Femur (tissue), 1 donor: ENCODE data around the gene RGMB.

Experiments
- DNase-seq: peaks from one replicate; pipeline ENCODE4 v3.0.0-alpha.2; 2017

RGMB gene

GRCh38 chr5:98786191-98786853, 12.9 kb downstream of the RGMB start:
- DNase-seq, result no peak

GRCh38 chr5:98787131-98787719, 13.8 kb downstream of the RGMB start:
- DNase-seq, result no peak

- DNase-seq, result no peak
Measured at GRCh38 chr5:98789029-98789428, 15.6 kb downstream of the RGMB start.

GRCh38 chr5:98791001-98791519, 17.6 kb downstream of the RGMB start:
- DNase-seq, result peak; percentile 30

GRCh38 chr5:98791898-98792580, 18.6 kb downstream of the RGMB start:
- DNase-seq, result no peak

- DNase-seq, result no peak
Measured at GRCh38 chr5:98793223-98793622, 19.8 kb downstream of the RGMB start.

GRCh38 chr5:98794001-98794400, 20.5 kb downstream of the RGMB start:
- DNase-seq, result no peak

- no peak for DNase-seq
Measured at GRCh38 chr5:98794414-98795080, 21.1 kb downstream of the RGMB start.

GRCh38 chr5:98795243-98795642, 21.8 kb downstream of the RGMB start:
- no peak for DNase-seq

- DNase-seq, result peak; percentile 48
Measured at GRCh38 chr5:98796197-98796972, 22.9 kb downstream of the RGMB start.

GRCh38 chr5:98798371-98798770, 24.9 kb downstream of the RGMB start:
- DNase-seq, result no peak

- DNase-seq, result no peak
Measured at GRCh38 chr5:98798847-98799246, 25.4 kb downstream of the RGMB start.

- DNase-seq, result no peak
Measured at GRCh38 chr5:98804066-98804465, 30.6 kb downstream of the RGMB start.

GRCh38 chr5:98805070-98805469, 31.6 kb downstream of the RGMB start:
- no peak for DNase-seq

- no peak for DNase-seq
Measured at GRCh38 chr5:98807806-98808205, 34.3 kb downstream of the RGMB start.

GRCh38 chr5:98810206-98810605, 36.7 kb downstream of the RGMB start:
- no peak for DNase-seq

GRCh38 chr5:98813755-98814154, 40.3 kb downstream of the RGMB start:
- no peak for DNase-seq

- no peak for DNase-seq
Measured at GRCh38 chr5:98816582-98817222, 43.2 kb downstream of the RGMB start.

- DNase-seq, result no peak
Measured at GRCh38 chr5:98825582-98826375, 52.3 kb downstream of the RGMB start.

- DNase-seq, result no peak
Measured at GRCh38 chr5:98827161-98827560, 53.7 kb downstream of the RGMB start.

- no peak for DNase-seq
Measured at GRCh38 chr5:98827588-98828284, 54.3 kb downstream of the RGMB start.
